Smooth muscle cell of the coronary artery (primary cell): ENCODE measurements around the gene OFD1. TPM values are rescaled to one million over a fixed set of nuclear protein-coding genes. Genes with fewer than 3 reads are reported as not detected.

ENCODE experiments used
- total RNA-seq: library from RNA; depleted of rRNA; stranded (reverse); fragments of >200 nt; gene quantifications from 2 replicates; pipeline ENCODE4 v1.2.3, GENCODE V29; 2014; ENCODE audit warnings: low replicate concordance

The OFD1 gene, protein sequence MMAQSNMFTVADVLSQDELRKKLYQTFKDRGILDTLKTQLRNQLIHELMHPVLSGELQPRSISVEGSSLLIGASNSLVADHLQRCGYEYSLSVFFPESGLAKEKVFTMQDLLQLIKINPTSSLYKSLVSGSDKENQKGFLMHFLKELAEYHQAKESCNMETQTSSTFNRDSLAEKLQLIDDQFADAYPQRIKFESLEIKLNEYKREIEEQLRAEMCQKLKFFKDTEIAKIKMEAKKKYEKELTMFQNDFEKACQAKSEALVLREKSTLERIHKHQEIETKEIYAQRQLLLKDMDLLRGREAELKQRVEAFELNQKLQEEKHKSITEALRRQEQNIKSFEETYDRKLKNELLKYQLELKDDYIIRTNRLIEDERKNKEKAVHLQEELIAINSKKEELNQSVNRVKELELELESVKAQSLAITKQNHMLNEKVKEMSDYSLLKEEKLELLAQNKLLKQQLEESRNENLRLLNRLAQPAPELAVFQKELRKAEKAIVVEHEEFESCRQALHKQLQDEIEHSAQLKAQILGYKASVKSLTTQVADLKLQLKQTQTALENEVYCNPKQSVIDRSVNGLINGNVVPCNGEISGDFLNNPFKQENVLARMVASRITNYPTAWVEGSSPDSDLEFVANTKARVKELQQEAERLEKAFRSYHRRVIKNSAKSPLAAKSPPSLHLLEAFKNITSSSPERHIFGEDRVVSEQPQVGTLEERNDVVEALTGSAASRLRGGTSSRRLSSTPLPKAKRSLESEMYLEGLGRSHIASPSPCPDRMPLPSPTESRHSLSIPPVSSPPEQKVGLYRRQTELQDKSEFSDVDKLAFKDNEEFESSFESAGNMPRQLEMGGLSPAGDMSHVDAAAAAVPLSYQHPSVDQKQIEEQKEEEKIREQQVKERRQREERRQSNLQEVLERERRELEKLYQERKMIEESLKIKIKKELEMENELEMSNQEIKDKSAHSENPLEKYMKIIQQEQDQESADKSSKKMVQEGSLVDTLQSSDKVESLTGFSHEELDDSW
- 4.4 and 7.5 TPM in 2 replicates for total RNA-seq

DNA sequence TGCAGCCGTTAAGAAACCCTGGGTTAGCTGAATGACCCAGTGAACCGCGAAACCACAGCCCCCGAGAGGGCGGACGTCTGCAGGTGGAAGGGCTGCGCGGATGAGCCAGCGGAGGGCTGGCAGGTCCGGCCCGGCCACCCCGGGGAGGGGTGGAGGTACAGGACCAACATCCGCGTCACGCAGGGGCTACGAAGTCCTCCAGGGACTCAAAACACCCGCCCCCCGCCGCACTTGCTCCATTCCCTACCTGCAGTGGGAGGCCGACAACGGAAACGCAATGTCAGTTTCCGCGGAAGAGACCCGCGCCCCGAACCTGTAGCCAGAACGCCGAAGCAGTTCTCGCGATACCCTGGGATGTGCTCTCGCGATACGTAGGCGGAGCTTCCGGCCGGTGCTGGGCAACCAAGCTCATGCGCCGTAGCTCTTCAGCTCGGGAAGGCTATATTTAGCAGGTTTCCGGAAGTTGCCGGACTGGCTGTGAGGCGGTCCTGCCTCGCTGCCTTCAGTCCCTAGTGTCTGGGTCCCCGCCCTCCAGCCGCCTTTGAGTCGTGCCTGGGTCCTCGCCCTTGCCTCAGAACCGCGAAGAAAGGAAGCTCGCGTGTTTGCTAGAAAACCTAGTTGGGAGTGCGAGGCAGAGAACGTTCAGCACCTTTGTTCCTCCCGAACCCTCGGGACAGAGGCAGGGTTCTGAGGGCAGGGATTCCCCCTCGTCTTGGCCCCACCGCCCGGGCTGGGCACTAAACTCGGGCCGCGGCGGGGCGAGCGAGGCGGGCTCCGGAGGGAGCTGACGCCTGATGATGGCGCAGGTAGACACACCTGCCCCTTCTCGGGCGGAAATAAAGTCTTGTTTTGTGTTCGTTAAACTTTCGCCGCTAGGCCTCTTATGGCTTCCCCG lies at the start of gene OFD1, which contains the start of gene TRAPPC2:
Gene OFD1 (plus strand): TSS at position 471 of the 895 bp plus-strand sequence. CDS start 324 bp downstream, at position 795.
Gene TRAPPC2 (minus strand): TSS at position 343 of the 895 bp plus-strand sequence. CDS start 14,657 bp downstream, outside the sequence.

DNA sequence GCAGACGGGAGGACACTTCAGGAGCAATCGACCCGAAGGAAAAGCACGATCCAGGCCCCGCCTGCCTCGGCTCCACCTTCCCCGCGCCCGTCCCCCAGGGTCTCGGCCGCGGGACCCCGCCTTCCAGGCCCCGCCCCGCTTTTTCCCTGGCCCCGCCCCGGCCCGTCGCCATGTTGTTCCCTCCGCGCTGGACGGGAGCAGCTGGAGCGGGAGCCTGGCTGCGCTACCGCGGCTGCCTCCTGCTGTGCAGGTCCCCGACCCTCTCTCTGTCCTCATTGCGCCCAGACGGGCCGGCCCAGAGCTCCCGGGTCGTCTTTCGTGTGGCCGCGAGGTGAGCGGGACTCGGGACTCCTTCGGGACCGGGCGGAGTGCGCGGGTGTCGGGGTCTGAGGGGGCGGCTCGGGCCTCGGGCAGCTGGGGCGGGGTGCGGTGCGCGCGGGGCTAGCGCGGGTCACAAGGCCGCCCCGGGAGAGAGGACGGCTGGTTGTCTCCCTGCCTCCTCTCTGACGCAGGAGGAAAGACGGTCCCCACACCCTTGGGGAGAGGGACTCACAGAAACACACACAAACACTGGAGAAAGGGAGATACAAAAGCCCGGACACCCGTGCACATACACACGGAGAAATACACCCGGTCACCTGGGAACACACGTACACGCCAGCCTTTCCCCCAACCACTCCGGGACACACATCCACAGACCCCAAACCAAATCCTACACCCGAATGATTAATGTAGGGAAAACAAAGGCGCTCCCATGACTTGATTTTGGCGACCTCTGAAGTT lies 45.4 kb upstream of the OFD1 start, which contains the start of gene RAB9A:
Gene RAB9A (plus strand): TSS at position 171 of the 783 bp plus-strand sequence. CDS start 19,619 bp downstream, outside the sequence.

DNA sequence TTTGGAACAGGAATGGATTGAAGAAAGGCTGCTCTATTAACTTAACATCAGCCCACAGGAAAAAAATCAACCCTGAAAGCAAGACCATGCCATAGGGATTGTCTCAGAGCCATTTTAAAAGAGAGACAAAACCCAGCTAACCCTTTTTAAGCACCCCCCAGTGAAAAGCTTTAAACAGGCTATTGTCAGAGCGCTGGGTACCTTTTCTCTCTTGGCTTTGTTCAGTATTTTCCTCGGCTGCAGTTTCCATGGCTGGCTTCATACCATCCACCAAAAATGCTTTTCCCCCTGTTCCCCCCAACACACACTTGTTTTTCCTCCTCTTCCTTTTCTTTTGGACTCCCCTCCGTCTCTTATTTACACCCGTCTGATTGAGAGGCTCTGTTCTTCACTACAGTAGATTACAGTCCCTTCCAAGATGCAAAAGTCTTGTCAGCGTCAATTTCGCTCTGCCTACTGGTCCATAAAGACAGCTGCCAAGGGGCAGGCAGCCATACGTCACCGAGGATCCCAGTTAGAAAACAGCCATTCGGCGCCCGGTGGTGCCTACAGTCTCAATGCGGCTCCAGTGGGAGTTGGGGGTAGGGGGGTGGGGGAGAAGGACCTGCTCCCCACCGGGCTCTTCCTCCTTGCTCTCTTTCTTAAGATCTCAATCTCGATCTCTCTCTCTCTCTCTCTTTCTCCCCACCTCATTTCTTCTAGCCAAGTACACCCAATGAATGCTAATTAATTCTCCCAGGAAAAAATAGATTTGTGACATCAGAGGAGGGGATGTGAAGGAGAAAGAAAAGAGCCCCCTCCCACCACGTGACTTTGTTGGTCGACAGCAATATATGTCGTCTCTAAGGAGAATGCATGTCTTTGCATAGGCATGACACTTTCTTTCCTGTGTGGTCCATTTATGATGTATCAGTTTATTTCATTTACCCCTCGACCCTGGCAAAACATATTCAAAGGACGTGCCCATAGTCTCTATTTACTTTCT lies 82.4 kb downstream of the OFD1 start, which contains the start of gene GPM6B:
Gene GPM6B (minus strand): TSS at position 451 of the 985 bp plus-strand sequence. CDS start 189 bp downstream, at position 262.

Other genes starting within 250 kb of the OFD1 start
- 0.70 TPM in 1 of 2 replicates, not detected in the other for gene EGFL6, start 165.1 kb upstream of the OFD1 start, total RNA-seq
- gene TCEANC, start 81.6 kb upstream of the OFD1 start, total RNA-seq, result 1.8 and 7.3 TPM in 2 replicates
- 15.3 and 26.2 TPM in 2 replicates for gene RAB9A, start 45.6 kb upstream of the OFD1 start, total RNA-seq
- 8.5 and 10.9 TPM in 2 replicates for gene TRAPPC2, start 128 bp upstream of the OFD1 start, total RNA-seq
- gene GPM6B, start 82.3 kb downstream of the OFD1 start, total RNA-seq, result 0.38 and 0.70 TPM in 2 replicates